Measurements from ENCODE around the gene ENPP3.
"Not testable (repeated sequence)": the region's sequence is repeated elsewhere in the genome, so short reads cannot be mapped to it uniquely, and the experiment has no call there.

The ENPP3 gene

DNA sequence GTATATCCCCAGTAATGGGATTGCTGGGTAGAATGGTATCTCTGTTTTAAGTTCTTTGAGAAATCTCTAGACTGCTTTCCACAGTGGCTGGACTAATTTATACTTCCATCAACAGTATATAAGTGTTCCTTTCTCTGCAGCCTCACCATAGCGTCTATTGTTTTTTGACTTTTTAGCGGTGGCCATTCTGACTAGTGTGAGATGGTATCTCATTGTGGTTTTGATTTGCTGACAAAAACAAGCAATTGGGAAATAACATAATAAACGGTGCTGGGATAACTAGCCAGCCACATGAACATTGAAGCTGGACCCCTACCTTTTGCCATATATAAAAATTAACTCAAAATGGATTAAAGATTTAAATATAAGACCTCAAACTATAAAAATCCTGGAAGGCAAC is 49.9 kb downstream of the ENPP3 start:
- DNase-seq, result no peak

DNA sequence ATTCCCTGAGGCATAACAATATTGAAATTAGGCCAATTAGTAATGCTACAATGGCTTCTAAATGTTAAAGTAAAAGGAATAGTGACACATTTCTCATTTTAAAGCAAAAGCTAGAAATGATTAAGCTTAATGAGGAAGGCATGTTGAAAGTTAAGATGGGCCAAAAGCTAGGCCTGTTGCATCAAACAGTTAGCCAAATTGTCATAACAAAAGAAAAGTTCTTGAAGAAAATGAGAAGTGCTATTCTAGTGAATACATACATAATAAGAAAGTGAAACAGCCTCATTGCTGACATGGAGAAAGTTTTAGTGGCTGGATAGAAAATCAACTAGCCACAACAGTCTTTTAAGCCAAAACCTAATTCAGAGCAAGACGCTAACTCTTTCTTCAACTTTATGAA is 51.2 kb downstream of the ENPP3 start:
- no peak for DNase-seq

DNA sequence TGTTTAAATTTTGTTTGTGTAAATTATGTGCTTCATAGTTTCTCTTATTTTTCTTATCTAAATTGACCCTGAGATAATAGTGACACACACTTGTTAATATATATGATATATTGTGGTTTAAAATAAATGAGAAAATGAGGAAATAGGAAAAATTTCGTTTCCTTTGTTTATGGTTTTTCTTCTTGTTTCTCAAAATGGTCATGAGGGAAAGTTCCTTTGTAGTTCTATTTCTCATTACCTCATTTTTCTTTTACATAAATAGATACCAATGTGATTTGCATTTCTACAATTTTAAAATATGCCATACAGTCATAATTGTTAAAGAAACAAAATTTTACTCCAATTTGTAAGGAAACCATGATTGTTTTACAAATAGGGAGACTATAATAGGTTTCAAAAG is 54.9 kb downstream of the ENPP3 start:
- DNase-seq, result no peak

DNA sequence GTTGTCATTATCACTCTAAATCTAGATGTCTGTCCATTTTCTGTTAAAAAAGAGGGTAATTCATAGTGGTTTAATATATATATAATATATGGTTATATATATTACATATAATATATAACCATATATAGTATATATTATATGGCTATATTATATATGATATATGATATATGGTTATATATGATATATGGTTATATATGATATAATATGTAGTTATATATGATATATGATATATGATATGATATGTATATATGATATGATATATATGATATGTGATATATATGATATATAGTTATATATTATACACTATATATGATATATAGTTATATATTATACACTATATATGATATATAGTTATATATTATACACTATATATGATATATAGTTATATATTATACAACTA is 55.5 kb downstream of the ENPP3 start:
- no peak for DNase-seq

DNA sequence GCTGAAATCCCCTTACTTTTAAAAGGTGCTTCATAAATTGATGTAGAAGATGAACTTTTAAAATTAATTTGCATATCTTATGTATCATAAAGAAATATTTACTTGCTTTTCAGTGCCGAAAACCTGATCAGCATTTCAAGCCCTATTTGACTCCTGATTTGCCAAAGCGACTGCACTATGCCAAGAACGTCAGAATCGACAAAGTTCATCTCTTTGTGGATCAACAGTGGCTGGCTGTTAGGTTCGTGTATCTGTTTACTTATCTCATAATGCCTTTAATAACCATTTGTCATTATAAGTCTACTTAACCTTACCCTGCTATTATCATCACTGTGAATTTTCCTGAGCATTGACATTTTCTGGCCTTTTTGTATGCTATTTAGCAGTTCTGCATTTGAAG is 56.3 kb downstream of the ENPP3 start:
- no peak for DNase-seq

- DNase-seq, result peak; percentile 20
Observed at GRCh38 chr6:131694832-131695426, 57.8 kb downstream of the ENPP3 start.

DNA sequence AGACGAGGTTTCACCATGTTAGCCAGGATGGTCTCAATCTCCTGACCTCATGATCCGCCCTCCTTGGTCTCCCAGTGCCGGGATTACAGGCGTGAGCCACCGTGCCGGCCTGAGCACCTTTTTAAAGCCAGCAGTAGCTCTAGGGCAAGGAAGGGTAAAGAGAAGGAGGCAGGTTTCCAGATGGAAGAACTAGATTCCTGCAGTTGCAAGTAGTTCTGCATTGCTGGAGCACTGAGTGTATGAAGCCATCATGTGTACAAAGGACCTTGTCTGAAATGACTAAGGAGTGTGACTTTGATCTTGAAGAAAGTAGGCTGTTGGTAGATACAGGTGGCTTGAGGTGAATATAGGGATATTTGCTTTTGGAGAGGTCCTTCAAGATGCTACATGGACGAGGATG is 59.9 kb downstream of the ENPP3 start:
- no peak for DNase-seq

GRCh38 chr6:131700851-131701250 is 63.7 kb downstream of the ENPP3 start:
- DNase-seq, result not testable (repeated sequence)

DNA sequence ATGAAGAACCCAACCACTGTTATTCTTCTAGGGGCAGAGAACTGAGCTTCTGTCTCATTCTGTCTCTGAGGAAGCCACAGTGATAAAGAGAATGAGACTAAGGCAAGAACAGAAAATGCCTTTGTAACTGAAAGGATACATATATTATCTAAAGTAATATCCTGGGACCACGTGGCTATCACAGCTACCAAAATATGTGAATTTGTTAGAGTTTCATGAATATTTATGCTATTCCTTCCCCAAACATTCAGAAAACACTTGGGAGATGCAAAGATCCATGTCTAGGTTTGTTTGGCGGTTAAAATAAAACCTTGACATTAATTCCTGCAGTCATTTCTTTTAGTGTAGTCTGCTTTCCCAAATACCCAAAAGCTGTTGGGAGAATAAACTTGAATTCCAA is 66.8 kb downstream of the ENPP3 start:
- DNase-seq, result not testable (repeated sequence)

DNA sequence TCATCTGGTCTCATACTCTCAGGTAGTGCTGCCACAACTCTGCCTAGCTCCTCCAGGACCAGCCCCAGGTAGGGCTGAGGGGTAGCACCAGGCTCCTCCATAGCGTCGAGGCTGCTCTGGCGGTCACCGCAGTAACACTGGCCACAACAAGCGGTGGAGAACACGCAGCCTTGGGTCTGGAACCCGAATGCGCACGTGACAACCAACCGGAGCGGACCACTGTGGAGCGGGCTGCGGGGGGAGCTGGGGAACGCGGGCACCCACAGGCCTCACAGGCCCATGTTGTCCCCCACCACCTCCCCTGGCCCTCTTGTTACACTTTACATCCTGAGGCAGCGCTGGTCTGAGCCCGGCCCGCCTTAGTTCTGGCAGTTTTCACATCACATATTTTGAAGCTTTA is 73.8 kb downstream of the ENPP3 start, which contains the start of gene CTAGE9:
Gene CTAGE9 (minus strand): TSS at position 101 of the 400 bp plus-strand sequence. CDS start 0 bp downstream, at position 101.
- not testable (repeated sequence) for DNase-seq

- DNase-seq, result not testable (repeated sequence)
Observed at GRCh38 chr6:131715567-131715966, 78.5 kb downstream of the ENPP3 start.

DNA sequence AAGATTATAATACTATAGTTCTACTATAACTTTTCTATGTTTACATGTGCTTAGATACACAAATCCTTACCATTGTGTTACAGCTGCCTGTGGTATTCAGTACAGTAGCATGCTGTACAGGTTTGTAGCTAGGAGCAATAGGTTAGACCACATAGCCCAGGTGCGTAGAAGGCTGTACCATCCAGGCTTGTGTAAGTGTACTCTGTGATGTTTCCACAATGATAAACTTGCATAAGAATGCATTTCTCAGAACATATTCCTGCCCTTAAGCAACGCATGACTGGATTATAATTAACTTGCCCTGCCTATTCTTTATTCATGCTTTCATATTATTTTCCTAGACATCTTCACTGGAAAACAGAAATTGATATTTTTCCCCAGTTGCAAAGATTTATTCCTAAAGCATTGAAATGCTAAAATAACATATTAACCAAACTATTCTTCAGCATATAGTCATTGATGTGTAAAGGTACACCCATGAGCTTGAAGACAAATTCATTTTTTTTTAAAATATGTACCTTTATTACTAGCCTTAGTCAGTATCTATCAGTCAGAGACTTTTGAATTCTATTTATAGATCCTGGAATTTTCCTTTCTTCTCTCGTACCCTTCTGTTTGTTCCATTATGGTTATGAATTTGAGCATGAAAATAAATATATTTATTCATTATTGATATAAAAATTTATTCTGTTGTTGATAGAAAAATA is 80.9 kb downstream of the ENPP3 start:
- no peak for DNase-seq

GRCh38 chr6:131721161-131721560 is 84.1 kb downstream of the ENPP3 start:
- no peak for DNase-seq

GRCh38 chr6:131724114-131724513 is 87.0 kb downstream of the ENPP3 start:
- DNase-seq, result no peak

- DNase-seq, result no peak
Observed at GRCh38 chr6:131727467-131727866, 90.4 kb downstream of the ENPP3 start.

DNA sequence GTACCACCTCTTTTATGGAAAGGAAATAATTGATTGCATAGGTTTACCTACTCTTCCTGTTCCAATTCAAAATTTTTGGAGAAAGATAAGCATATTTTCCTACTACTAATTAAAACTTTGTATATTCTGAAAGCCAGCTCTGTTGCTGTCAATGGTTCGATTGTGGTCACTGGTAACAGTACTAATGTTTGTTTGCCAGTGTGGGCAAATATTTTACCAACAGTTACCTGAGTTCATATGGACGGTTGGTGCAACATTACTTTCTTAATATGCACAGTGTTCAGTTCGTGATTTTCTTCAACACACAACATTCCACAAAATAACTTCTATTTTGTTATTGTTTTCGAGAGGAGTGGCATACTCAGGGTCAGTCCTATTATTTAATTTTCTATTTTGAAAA is 90.8 kb downstream of the ENPP3 start:
- DNase-seq, result no peak

DNA sequence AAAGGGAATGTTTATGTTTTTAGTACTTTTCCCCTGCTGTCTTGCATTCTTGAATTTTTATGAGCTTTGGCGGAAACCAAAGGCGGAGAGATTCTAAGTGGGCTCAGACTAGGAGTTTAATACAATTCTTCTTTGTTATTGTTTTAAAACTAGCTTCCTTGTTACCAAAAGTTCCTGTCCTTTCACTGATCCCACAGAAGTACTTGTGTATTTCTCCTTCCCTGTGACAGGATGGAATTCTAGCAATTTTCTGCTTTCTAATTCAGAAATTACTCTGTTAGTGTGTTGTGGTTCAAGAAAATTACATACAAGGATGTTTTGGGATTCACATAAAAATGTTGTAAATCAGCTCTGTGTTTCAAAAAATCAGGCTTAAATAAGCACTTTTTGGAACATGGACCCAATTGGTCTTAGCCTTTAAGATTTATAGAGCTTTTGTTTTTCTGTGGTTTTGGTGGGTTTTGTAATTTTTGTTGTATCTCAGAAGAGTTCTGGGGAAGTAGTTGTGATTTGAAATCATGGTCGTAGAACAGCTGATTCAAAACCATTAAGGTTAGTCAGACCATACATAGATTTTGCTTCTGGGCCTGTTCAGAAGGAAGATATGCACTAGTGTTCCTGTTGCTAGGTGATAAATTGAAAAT is 91.3 kb downstream of the ENPP3 start:
- DNase-seq, result no peak

GRCh38 chr6:131729550-131729949 is 92.4 kb downstream of the ENPP3 start:
- no peak for DNase-seq

GRCh38 chr6:131730264-131730663 is 93.2 kb downstream of the ENPP3 start:
- no peak for DNase-seq

GRCh38 chr6:131731224-131731623 is 94.1 kb downstream of the ENPP3 start:
- DNase-seq, result no peak

GRCh38 chr6:131733376-131734016 is 96.4 kb downstream of the ENPP3 start:
- DNase-seq, result no peak

GRCh38 chr6:131736003-131736596 is 99.0 kb downstream of the ENPP3 start:
- no peak for DNase-seq

GRCh38 chr6:131736811-131737210 is 99.7 kb downstream of the ENPP3 start:
- no peak for DNase-seq

Measured in NCI-H226 (cell line).